UCSD-AML1 (cell line): ENCODE measurements around the gene ZNF516.

ENCODE experiments used
- DNase-seq: peaks from one replicate; lab custom pipeline; 2025; ENCODE audit not compliant: unreplicated experiment; lab: John Stamatoyannopoulos, UW

Gene ZNF516

DNA sequence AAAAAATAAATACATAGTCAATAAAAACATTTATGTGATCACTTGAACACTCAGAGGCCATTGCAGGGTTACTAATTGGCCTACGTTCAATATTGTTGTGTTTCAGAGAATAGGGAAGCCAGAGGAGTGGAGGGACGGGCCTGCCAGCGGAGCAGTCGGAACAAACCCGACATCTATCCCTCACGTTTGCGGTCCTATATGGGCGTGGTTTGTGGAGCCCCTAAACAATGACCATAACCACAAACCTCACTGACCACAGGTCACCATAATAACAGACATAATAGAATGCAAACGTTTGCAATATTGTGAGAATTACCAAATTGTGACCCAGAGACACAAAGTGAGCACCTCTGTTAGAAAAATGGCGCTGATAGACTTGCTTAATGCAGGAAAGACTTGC lies 19.5 kb upstream of the ZNF516 start:
- DNase-seq, result no peak

DNA sequence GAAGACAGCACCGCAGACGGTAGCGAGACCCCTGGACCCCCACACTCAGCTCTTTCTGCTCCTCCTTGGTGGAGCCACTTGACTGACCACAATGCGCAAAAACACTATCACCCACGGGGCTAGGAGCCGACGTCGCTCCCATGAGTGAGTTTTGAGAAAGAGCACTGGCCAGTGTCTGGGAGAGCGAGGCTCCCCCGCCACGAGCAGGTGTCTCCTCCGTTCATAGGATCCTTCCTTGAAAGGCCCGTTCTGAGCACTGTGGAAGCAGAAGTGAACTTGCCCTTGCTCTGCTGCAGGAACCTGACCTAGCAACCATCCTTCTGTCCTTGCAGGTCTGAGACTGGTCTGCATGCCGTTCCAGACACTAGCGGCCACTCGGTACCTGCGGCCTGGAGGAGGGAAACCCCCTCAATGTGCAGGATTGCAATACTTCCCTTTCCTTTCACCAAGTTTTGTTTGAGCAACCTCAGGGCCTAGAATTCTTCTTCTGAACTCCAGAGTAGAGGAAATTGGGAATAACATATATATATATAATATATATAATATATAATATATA lies 12.9 kb upstream of the ZNF516 start:
- no peak for DNase-seq

- DNase-seq, result no peak
Measured at GRCh38 chr18:76506974-76507764, 12.1 kb upstream of the ZNF516 start.

DNA sequence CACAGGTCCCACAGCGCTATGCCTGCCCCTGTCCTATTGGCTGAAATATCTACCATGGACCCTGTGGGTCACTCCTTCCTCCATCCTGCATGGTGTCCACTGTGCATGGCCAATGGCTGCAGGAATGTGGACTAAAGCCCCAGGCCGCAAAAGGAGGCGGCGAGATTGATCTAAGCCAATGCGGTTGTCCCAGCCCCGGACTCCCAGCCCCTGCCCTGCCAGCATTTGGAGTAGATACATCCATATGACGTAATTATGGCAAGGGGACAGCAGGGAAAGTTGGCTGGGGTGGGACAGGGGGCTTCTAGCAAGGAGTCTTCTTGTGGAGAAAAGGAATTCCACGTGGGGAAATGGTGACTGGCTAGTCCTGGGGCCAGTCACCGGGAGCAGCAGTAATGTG lies 11.4 kb upstream of the ZNF516 start:
- DNase-seq, result no peak

DNA sequence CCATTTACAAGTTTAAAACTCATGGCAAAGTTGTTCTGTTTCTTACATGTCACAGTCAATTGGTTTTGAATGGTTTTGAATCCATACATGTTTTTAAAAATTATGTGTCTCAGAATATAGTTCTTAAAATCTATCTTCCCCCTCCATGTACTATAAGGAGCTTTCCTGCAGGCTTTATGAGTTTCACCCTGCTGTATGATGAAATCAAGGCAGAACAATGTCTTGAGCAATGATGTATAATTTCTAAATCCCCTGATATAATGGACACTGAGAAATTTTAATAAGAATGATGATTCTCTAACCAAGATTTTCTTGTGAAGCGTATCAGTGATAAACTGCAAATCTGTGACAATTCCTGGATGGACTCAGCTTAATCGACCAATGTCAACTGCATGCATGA lies 10.6 kb upstream of the ZNF516 start:
- no peak for DNase-seq

GRCh38 chr18:76504749-76505148 lies 9.7 kb upstream of the ZNF516 start:
- DNase-seq, result no peak

DNA sequence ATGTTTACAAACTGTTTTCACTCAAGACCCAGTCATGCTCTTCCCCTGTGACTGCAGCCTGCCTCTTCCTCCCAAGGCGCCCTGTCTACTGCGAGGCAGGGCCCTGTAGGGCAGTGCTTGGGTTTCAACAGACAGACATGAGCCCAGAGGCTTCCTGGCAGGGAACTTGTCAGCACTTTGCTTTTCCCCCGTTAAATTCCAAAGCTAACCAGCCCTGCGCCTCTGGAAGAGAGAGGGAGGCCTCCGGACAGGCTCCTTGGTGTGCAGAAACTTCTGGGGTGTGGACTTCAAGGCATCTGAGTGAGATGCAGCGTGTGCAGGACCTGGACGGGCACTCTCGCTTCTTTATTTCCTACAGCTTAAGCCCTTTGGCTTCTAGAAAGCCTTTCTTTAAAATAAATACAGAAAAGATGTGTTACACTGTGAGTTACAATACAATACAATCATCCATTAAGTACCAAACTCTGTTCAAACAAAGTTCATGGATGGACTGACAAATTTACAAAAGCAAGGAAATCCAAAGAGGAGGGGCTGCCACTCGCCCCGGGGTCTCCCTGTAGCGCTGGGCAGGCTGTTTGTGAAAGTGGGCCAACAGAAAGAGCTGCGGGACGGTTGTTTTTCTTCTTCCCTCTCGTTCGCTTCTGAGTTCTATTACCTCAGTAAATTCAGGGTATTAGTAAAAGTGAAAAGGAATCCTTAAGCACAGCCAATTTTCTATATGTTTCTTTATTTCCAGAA lies 8.8 kb upstream of the ZNF516 start:
- no peak for DNase-seq

- no peak for DNase-seq
Measured at GRCh38 chr18:76502551-76502950, 7.5 kb upstream of the ZNF516 start.

DNA sequence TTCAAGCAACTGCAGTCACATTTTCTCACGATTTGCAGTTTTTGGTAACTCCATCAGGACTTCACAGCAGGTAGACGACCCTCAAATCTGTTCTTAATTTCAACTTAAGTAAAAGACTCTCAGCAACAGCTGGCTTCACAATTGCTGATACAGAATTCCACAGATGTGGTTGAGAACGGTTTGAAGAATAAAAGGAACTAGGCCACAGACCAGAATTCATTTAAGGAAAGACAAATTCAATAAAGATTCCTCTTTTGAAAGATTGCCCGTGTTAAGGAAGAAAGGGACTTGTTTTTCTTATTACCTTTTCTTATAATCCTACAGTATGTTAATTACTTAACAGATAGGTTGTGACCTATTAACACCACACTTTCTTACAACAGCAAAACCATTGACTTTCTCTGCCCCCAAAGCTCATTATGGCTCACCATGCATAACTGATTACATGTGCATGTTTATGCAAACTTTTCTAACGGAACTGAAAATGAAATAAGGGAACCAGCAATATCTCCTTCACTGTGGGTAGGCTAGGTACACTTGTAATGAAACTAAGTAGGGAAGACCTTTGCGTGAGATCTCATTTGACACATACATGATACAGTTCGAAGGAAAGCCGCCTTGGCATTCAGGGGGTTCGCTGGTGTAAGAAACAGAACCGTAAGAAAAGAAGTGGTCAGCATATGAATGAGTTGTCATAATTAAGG lies 4.7 kb upstream of the ZNF516 start:
- DNase-seq, result no peak

- no peak for DNase-seq
Measured at GRCh38 chr18:76499021-76499420, 4.0 kb upstream of the ZNF516 start.

DNA sequence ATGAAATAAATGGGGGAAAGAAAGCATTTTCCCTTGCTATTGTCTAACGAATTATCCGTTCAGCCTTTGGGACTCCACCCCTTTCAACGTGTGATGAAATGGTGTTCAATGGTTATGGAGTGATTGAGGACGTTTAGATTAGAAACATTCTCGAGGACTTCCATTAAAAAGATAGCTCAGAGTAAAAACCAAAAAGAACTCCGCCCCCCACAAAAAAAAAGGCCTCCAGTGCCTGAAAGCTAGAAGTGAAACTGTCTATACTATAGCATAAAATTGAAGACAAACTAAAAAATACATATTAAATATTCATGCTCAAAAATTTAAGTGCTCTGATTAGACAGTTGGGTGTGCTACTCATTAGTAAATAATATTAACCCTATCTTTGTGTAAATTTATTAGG lies 3.0 kb upstream of the ZNF516 start:
- no peak for DNase-seq

DNA sequence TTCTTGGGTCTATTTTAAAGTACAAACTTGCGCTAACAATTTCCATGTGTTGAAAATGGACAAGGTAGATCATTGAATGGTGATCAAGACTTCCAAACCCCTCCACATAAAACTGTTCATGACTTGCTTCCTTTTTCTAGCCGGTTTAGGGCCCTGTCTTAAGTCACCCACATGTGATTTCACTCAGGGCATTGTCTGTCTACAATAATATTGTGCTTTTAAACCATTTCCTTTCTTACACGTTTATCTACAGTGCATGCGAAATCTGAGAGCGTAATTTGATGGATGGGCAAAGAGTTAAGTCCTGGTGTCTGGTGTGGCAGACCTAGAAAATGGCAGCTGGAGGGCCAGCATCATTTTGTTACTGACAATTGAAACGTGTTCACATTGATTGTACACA lies 2.0 kb upstream of the ZNF516 start:
- DNase-seq, result no peak

DNA sequence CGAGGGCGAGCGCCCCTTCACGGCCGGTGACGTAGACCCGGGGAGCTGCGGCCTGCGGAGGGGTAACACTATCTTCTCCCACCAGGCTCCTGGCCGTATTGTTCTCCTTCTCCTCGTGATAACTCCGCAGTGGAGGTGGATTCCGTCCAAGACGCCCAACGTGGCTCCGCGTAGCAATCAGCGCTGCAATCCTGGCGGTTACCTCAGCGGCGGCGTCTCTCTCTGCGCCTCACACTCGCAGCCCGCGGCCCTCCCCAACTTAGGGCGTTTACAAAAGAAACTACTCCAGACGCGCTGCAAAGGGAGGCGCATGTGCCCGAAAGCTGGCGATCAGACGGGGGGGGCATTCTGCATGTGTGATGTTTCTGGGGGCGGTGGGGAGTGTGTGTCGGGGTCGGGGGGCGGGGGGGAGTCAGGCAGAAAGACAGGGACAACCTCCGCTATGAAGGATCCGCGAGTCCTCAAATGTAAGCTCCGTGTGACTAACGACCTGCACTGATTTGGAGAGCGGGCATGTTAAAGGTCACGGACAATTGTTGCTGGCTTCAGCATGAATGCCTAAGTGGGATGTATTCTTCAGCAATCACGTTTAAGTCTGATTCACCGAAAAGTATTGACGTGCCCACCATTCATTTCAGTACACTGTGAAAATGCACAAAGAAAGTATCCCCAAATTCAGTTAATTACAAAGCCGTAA lies 1.3 kb upstream of the ZNF516 start:
- DNase-seq, result no peak

- DNase-seq, result no peak
Measured at GRCh38 chr18:76495435-76496193, 572 bp upstream of the ZNF516 start.

DNA sequence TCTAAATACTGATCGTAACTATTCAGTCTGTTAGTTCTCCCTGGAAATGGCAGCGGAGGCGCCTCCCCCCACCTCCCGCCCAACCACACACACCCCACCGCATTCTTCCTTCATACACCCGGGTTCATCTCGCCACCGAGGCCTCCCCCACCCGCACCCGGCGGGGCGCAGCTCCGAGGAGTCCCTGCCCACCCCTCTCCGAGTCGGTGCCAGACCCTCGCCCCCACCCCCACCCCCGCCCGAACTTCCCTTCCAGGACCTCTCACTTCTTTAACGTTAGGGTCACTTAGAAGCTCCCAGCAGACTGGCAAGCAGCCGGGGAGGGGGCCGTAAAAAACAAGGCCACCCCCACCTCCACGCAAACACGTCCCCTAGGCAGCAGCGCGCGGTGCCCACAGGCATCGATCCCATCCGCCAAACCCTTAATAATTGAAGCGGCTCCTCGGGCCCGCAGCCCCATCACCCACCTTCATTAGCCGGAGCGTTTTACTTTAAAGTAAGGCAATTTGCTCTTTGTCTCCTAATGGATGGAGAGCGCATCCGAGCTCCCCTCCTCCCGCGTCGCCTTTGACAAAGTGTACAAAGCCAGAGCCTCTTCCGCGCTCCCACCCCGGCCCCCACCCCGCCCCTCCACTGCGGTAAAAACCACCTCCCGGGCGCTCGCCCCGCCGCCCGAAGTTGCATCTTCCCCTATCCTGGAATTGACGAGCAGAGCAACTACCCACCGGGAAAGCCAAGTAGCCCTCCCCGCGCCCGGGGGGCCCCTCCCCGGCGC lies 624 bp downstream of the ZNF516 start:
- DNase-seq, result no peak

GRCh38 chr18:76493213-76494161 lies 1.6 kb downstream of the ZNF516 start:
- DNase-seq, result no peak

DNA sequence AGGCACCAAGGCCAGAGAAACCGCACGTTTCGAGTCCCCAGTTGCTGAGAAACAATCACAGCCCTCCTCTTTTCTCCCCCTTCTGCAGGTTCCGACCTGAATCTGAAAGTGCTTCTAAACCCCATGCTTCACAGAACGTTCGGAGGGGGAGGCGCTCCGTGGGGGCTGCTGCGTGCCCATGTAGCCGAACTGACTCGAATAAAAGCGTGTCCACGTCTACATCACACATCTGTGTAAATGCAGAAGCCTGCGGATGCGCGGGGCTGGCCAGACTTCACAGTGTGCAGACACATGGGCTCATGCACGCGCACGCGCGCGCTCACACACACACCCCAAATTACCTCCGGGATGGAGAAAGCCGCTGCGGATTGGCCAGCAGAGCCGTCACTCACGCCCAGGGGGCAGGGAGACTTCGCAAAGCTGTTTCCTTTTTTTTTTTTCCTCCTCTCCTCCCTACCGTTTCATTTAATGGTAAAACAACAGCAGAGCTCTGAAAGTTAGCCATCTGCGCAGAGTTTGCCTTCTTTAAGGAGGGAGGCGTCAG lies 2.3 kb downstream of the ZNF516 start:
- peak; percentile 97 for DNase-seq
